Loucy (cell line): ENCODE data around the gene PCSK5.

Experiments used
- H2AFZ ChIP-seq: fragments of 200-600 bp; sonication (generic); 2 replicates; pipeline ENCODE4 v1.6.0; 2016; ENCODE audit warnings: antibody characterized with exemption, mild to moderate bottlenecking, low read length, moderate library complexity
- H3F3A ChIP-seq: fragments of 200-600 bp; 2 replicates; pipeline ENCODE4 v1.6.0; 2016; ENCODE audit warnings: antibody characterized with exemption, low read depth, mild to moderate bottlenecking
- H3K27me3 ChIP-seq: fragments of 200-600 bp; sonication (generic); 2 replicates; pipeline ENCODE4 v1.6.1; 2014; ENCODE audit warnings: low read length, mild to moderate bottlenecking; ENCODE audit not compliant: insufficient read depth, poor library complexity, severe bottlenecking
- H3K36me3 ChIP-seq: fragments of 200-600 bp; sonication (generic); 2 replicates; pipeline ENCODE4 v1.6.1; 2016; ENCODE audit warnings: low read length; ENCODE audit not compliant: insufficient read depth
- H3K4me1 ChIP-seq: fragments of 200-600 bp; sonication (generic); 2 replicates; pipeline ENCODE4 v1.5.1; 2014; ENCODE audit warnings: low read length, mild to moderate bottlenecking; ENCODE audit not compliant: insufficient read depth, poor library complexity, severe bottlenecking
- H3K4me2 ChIP-seq: fragments of 200-600 bp; sonication (generic); 2 replicates; pipeline ENCODE4 v1.6.0; 2014; ENCODE audit warnings: antibody characterized with exemption, low read length, low read depth, mild to moderate bottlenecking; ENCODE audit not compliant: poor library complexity, severe bottlenecking
- H3K4me3 ChIP-seq: fragments of 200-600 bp; sonication (generic); 2 replicates; pipeline ENCODE4 v1.5.1; 2014; ENCODE audit warnings: low read length, mild to moderate bottlenecking, mixed read lengths; ENCODE audit not compliant: poor library complexity, severe bottlenecking
- H3K79me2 ChIP-seq: fragments of 200-600 bp; sonication (generic); 2 replicates; pipeline ENCODE4 v1.6.1; 2014; ENCODE audit warnings: low read length; ENCODE audit not compliant: insufficient read depth
- H3K9ac ChIP-seq: fragments of 200-600 bp; sonication (generic); 2 replicates; pipeline ENCODE4 v1.6.0; 2014; ENCODE audit warnings: mild to moderate bottlenecking, low read depth, low read length, moderate library complexity; ENCODE audit not compliant: poor library complexity, severe bottlenecking
- H3K9me2 ChIP-seq: fragments of 200-600 bp; sonication (generic); replicated peaks from 2 replicates; pipeline ENCODE4 v1.6.1; 2016; ENCODE audit warnings: low read depth, low read length, mixed read lengths
- H3K9me3 ChIP-seq: fragments of 200-600 bp; sonication (generic); 2 replicates; pipeline ENCODE4 v1.6.1; 2014; ENCODE audit warnings: mild to moderate bottlenecking, antibody characterized with exemption, low read length, low read depth; ENCODE audit not compliant: insufficient read depth
- H4K20me1 ChIP-seq: fragments of 200-600 bp; sonication (generic); 2 replicates; pipeline ENCODE4 v1.6.0; 2014; ENCODE audit warnings: antibody characterized with exemption, low read length, mild to moderate bottlenecking; ENCODE audit not compliant: insufficient read depth, poor library complexity, severe bottlenecking
- CTCF ChIP-seq: fragments of 200-600 bp; sonication (generic); conservative IDR thresholded peaks from 2 replicates; pipeline ENCODE4 v1.5.1; 2014; ENCODE audit warnings: mild to moderate bottlenecking, antibody characterized with exemption, low read length
- EZH2phosphoT487 ChIP-seq: fragments of 200-600 bp; IDR thresholded peaks from 2 replicates; pipeline ENCODE4 v1.6.1; 2018; ENCODE audit warnings: antibody characterized with exemption, mild to moderate bottlenecking, moderate library complexity, borderline replicate concordance

The PCSK5 gene

GRCh38 chr9:75907923-75908322 lies 17.4 kb downstream of the PCSK5 start:
- no peaks in the 10 kb centered on the region for H3K79me2 ChIP-seq
- no peaks in the 10 kb centered on the region for H3F3A ChIP-seq
- no peak overlapping the region for H3K4me3 ChIP-seq
- no peaks in the 10 kb centered on the region for H3K27me3 ChIP-seq
- H3K9me2 ChIP-seq: no peaks in the 10 kb centered on the region
- no peaks in the 10 kb centered on the region for H3K9me3 ChIP-seq
- H2AFZ ChIP-seq: no peak overlapping the region
- H4K20me1 ChIP-seq: no peaks in the 10 kb centered on the region
- H3K4me2 ChIP-seq: no peak overlapping the region
- no peaks in the 10 kb centered on the region for H3K36me3 ChIP-seq
- TF ChIP-seq CTCF (no peak), EZH2phosphoT487 (no peak)
- H3K9ac ChIP-seq: no peak overlapping the region
- no peaks in the 10 kb centered on the region for H3K4me1 ChIP-seq

DNA sequence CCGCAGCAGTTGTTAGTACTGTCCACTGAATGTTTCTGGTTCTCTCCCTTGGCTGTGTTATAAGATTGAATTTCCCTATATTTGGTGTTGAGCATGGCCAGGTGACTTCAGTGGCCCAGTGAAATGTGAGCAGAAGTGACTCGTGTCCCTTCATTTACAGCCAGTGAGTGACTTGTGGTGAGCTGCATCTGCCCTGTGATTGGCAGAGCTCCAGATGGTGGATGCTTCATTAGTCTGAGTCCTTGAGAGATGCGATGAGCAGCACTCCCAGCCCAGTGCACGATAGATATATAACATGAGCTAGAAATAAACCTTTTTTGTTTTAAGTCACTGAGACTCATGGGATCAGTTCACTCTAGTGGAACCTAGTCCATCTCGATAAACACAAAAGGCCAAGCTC lies 19.3 kb downstream of the PCSK5 start:
- no peaks in the 10 kb centered on the region for H3K9me2 ChIP-seq
- H3K9me3 ChIP-seq: no peaks in the 10 kb centered on the region
- no peak overlapping the region for H3K4me2 ChIP-seq
- no peaks in the 10 kb centered on the region for H4K20me1 ChIP-seq
- TF ChIP-seq CTCF: no peak
- TF ChIP-seq EZH2phosphoT487: no peak
- H3K4me1 ChIP-seq: no peaks in the 10 kb centered on the region
- no peaks in the 10 kb centered on the region for H3K27me3 ChIP-seq
- H3F3A ChIP-seq: no peaks in the 10 kb centered on the region
- no peak overlapping the region for H3K4me3 ChIP-seq
- H3K9ac ChIP-seq: no peak overlapping the region
- H3K36me3 ChIP-seq: no peaks in the 10 kb centered on the region
- H3K79me2 ChIP-seq: no peaks in the 10 kb centered on the region
- no peak overlapping the region for H2AFZ ChIP-seq

- no peaks in the 10 kb centered on the region for H3K36me3 ChIP-seq
- H3K4me3 ChIP-seq: no peak overlapping the region
- H3K27me3 ChIP-seq: no peaks in the 10 kb centered on the region
- H3K4me2 ChIP-seq: no peak overlapping the region
- no peaks in the 10 kb centered on the region for H4K20me1 ChIP-seq
- H3K9me3 ChIP-seq: no peaks in the 10 kb centered on the region
- H2AFZ ChIP-seq: no peak overlapping the region
- H3K4me1 ChIP-seq: no peaks in the 10 kb centered on the region
- TF ChIP-seq EZH2phosphoT487: no peak
- no peak for TF ChIP-seq CTCF
- no peak overlapping the region for H3K9ac ChIP-seq
- H3K79me2 ChIP-seq: no peaks in the 10 kb centered on the region
- no peaks in the 10 kb centered on the region for H3K9me2 ChIP-seq
- no peaks in the 10 kb centered on the region for H3F3A ChIP-seq
Measured at GRCh38 chr9:75910731-75911130, 20.3 kb downstream of the PCSK5 start.
